Adrenal gland (tissue), 5 donors: ENCODE measurements around the gene CCDC38.

ENCODE experiments used
- CTCF ChIP-seq, 6 experiments: fragments of 450-650 bp in 4 of 6; fragments of 200-600 bp in 2 of 6; sonication (generic) in 1 of 6; IDR thresholded peaks; 1 replicate in 5 of 6; 2 replicates in 1 of 6; pipeline versions ENCODE4 v1.5.1 to v1.8.0; 2016 to 2021; ENCODE audit warnings: antibody characterized with exemption in 6 of 6, mild to moderate bottlenecking in 2 of 6, moderate library complexity in 1 of 6
- POLR2A ChIP-seq, 2 donors: fragments of 450-650 bp; IDR thresholded peaks; one replicate each; pipeline ENCODE4 v1.6.1; 2017; ENCODE audit warnings: antibody characterized with exemption in 2 of 2, mild to moderate bottlenecking in 2 of 2, moderate library complexity in 1 of 2
- donor health status: DM: no; HTN: no; CAD: no.

GRCh38 chr12:95881331-95881955, 61.0 kb downstream of the CCDC38 start:
- TF ChIP-seq CTCF (IDR thresholded peaks at IDR 0.05), result no peak
- TF ChIP-seq POLR2A (IDR thresholded peaks at IDR 0.05), result no peak
